Neural crest cell (in vitro differentiated cells): ENCODE results near the gene PWP2. TPM values are rescaled to one million over a fixed set of nuclear protein-coding genes. Genes with fewer than 3 reads are reported as not detected.

Experiments used
- DNase-seq: peaks from one replicate; pipeline ENCODE4 v3.0.0; 2021; ENCODE audit warnings: low read depth, mixed read lengths, low spot score
- H3K27ac Mint-ChIP-seq: one replicate; pipeline ENCODE4 v1.8.0; 2021; ENCODE audit warnings: mild to moderate bottlenecking, mixed read lengths; ENCODE audit not compliant: unreplicated experiment
- H3K27me3 Mint-ChIP-seq: 2 replicates; pipeline ENCODE4 v1.8.0; 2021; ENCODE audit warnings: low read depth, mild to moderate bottlenecking, mixed read lengths
- H3K36me3 Mint-ChIP-seq: 2 replicates; pipeline ENCODE4 v1.8.0; 2021; ENCODE audit warnings: low read depth, mild to moderate bottlenecking, mixed read lengths
- H3K4me1 Mint-ChIP-seq: 2 replicates; pipeline ENCODE4 v1.8.0; 2021; ENCODE audit warnings: mixed read lengths
- H3K4me3 Mint-ChIP-seq: one replicate; pipeline ENCODE4 v1.8.0; 2021; ENCODE audit warnings: mild to moderate bottlenecking, mixed read lengths
- H3K9me3 Mint-ChIP-seq: 2 replicates; pipeline ENCODE4 v1.8.0; 2021; ENCODE audit warnings: mixed read lengths
- CTCF ChIP-seq: fragments of 200-600 bp; sonication (generic); conservative IDR thresholded peaks from 2 replicates; pipeline ENCODE4 v1.5.0; 2021; ENCODE audit warnings: antibody characterized with exemption, mild to moderate bottlenecking
- total RNA-seq: library from RNA; stranded (reverse); gene quantifications from 2 replicates; pipeline ENCODE4 v1.2.1, GENCODE V29; 2021

Gene PWP2
- total RNA-seq, 1 donor from 2014 or later = 4.0 TPM

DNA sequence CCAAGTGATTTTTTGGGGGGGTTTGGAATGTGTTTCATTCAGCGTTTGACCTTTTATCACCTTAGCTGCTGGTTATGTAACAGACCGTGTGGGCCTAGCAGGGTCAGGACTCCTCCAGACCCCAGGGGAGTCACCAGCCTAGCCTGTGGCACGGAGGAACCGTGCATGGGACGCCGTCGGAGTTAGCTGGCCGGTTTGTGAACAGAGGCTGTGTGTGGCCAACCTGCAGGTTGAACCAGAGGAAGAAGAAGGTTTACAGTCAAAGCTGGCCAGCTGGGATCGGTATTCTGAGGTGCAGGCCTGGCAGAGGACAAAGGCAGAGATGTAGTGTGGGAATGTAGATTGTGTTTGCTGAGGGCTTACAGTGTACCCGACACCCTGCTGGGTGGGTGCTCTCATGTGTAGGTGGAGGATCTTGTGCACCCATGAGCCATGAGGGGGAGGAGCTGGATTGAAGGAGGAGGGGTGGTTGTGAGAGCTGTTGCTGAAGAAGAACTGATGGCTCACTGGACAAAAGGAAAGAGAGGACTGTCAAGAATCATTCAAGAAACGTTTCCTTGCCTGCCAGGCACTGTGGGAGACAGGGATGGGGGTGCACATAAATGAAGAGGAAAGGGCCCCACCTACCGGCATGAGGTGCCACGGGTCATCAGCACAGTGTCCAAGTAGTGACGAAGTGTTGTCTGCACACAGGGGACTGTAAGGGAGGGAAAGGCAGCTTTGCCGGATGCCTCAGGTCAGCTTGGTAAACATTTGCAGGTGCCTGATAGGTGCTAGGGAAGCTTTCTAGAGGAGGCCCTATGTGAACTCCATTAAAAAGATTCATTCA lies 40.0 kb upstream of the PWP2 start:
- no peaks in the 10 kb centered on the region for H3K9me3 Mint-ChIP-seq
- no peaks in the 10 kb centered on the region for H3K27me3 Mint-ChIP-seq
- no peak overlapping the region for H3K4me3 Mint-ChIP-seq
- H3K36me3 Mint-ChIP-seq = peaks cover 4% of the 10 kb centered on the region
- H3K4me1 Mint-ChIP-seq = peaks cover 18% of the 10 kb centered on the region
- DNase-seq = no peak
- H3K27ac Mint-ChIP-seq = no peak overlapping the region
- no peak for TF ChIP-seq CTCF

DNA sequence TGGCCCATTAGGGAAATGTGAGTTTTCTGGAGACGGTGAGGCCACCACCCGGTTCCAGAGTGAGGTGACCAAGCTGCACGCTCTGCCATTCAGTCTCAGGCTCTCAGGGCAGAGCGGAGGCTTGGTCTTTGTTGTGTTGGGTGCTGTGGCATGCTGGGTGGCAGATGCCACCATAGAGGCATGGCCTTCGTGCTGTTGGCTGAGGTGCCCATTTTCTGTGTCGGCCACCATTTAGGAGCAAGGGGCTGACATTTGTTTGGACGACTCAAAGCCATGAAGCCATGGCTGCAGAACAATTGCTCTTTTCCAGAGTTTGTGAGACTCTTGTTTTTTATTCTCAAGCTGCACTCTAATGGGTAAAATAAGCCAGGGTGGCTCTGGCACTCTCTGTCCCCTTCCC lies 36.8 kb upstream of the PWP2 start:
- no peaks in the 10 kb centered on the region for H3K9me3 Mint-ChIP-seq
- DNase-seq = no peak
- no peak overlapping the region for H3K4me3 Mint-ChIP-seq
- peaks cover 18% of the 10 kb centered on the region for H3K4me1 Mint-ChIP-seq
- no peak overlapping the region for H3K27ac Mint-ChIP-seq
- no peaks in the 10 kb centered on the region for H3K27me3 Mint-ChIP-seq
- peaks cover 4% of the 10 kb centered on the region for H3K36me3 Mint-ChIP-seq
- TF ChIP-seq CTCF = no peak

- no peaks in the 10 kb centered on the region for H3K27me3 Mint-ChIP-seq
- H3K4me1 Mint-ChIP-seq = peaks cover 18% of the 10 kb centered on the region
- peaks cover 8% of the 10 kb centered on the region for H3K36me3 Mint-ChIP-seq
- TF ChIP-seq CTCF = no peak
- no peak overlapping the region for H3K4me3 Mint-ChIP-seq
- DNase-seq = no peak
- H3K9me3 Mint-ChIP-seq = no peaks in the 10 kb centered on the region
- no peak overlapping the region for H3K27ac Mint-ChIP-seq
Observed at GRCh38 chr21:44071359-44072104, 35.7 kb upstream of the PWP2 start.

DNA sequence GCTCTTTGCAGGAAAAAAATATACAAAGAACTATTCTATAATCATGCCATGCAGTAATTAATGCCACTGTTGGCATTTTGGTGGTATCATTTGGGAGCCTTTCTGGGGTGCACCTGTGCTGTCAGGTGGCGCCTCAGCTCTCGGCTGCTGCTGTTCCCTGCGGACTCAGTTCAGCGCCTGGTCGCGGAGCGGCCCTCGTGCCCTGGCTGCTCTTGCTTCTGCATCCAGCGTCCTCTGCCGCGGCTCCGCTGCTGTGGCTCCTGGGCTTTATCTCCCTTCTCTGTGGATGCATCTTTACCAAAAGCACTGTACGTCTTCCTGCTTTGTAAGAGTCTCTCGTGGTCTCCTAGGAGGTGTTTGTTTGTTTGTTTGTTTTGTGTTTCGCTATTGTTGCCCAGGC lies 35.1 kb upstream of the PWP2 start:
- Mint-ChIP-seq H3K36me3 (peaks cover 9% of the 10 kb centered on the region), H3K27ac (no peak overlapping the region), H3K27me3 (no peaks in the 10 kb centered on the region), H3K4me1 (peaks cover 12% of the 10 kb centered on the region), H3K9me3 (no peaks in the 10 kb centered on the region), H3K4me3 (no peak overlapping the region)
- no peak for DNase-seq
- no peak for TF ChIP-seq CTCF

- DNase-seq = no peak
- no peaks in the 10 kb centered on the region for H3K27me3 Mint-ChIP-seq
- no peaks in the 10 kb centered on the region for H3K4me1 Mint-ChIP-seq
- H3K27ac Mint-ChIP-seq = no peak overlapping the region
- H3K9me3 Mint-ChIP-seq = no peaks in the 10 kb centered on the region
- peaks cover 4% of the 10 kb centered on the region for H3K36me3 Mint-ChIP-seq
- H3K4me3 Mint-ChIP-seq = no peak overlapping the region
- TF ChIP-seq CTCF = no peak
Observed at GRCh38 chr21:44074315-44074958, 32.8 kb upstream of the PWP2 start.
